Muscle layer of duodenum (tissue), 2 donors: ENCODE measurements around the gene KCNV2.

ENCODE experiments used
- H3K27ac ChIP-seq: one replicate; pipeline ENCODE4 v1.7.0; 2013; ENCODE audit warnings: mild to moderate bottlenecking, low read length
- H3K27me3 ChIP-seq: one replicate; pipeline ENCODE4 v1.7.0; 2013; ENCODE audit warnings: low read depth, mild to moderate bottlenecking, control low read depth, low read length
- H3K36me3 ChIP-seq, 2 donors: one replicate each; pipeline ENCODE4 v1.7.0; 2013; ENCODE audit warnings: low read length in 2 of 2, control low read depth in 1 of 2, mild to moderate bottlenecking in 1 of 2; ENCODE audit not compliant: insufficient read depth in 2 of 2, control insufficient read depth in 1 of 2
- H3K4me1 ChIP-seq, 2 donors: one replicate each; pipeline ENCODE4 v1.7.0; 2013; ENCODE audit warnings: low read length in 2 of 2, mild to moderate bottlenecking in 2 of 2, control low read depth in 1 of 2, moderate library complexity in 1 of 2; ENCODE audit not compliant: insufficient read depth in 2 of 2, control insufficient read depth in 1 of 2
- H3K4me3 ChIP-seq, 2 donors: one replicate each; pipeline ENCODE4 v1.7.0; 2013; ENCODE audit warnings: low read length in 2 of 2, low read depth in 1 of 2, mild to moderate bottlenecking in 1 of 2
- H3K9me3 ChIP-seq, 2 donors: one replicate each; pipeline ENCODE4 v1.7.0; 2013; ENCODE audit warnings: low read length in 2 of 2, control low read depth in 1 of 2, mild to moderate bottlenecking in 1 of 2; ENCODE audit not compliant: control insufficient read depth in 1 of 2
- donor health status: healthy.

The KCNV2 gene

DNA sequence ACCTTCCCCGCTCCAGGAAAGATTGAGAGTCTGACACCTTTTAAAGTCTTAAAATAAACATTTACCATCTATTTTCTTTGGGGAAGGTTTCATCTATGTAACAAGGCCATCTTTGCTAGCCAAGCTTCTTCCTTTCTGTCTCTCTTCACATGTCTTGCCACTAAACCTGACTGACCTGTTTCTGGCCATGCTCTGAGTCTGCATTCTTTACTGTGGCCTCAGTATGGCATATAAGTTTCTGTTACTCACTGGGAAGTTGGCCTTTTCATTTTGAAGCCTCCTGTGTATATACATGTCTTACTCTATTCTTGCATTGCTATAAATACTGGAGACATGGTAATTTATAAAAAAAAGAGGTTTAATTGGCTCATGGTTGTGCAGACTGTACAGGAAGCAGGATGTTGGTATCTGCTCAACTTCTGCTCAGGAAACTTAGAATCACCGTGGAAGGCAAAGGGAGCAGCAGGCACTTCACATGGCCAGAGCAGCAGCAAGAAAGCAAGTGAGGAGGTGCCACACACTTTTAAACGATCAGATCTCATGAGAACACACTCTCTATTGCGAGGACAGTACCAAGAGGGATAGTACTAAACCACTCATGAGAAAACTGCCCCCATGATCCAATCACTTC is 48.1 kb downstream of the KCNV2 start:
- H3K27ac ChIP-seq = no peak overlapping the region
- no peak overlapping the region for H3K4me3 ChIP-seq
- H3K9me3 ChIP-seq = no peaks in the 10 kb centered on the region
- H3K4me1 ChIP-seq = no peaks in the 10 kb centered on the region
- H3K36me3 ChIP-seq = peaks cover 0 to 16% of the 10 kb centered on the region in 2 donors
- H3K27me3 ChIP-seq = no peaks in the 10 kb centered on the region

GRCh38 chr9:2767800-2768677 is 50.7 kb downstream of the KCNV2 start:
- no peak overlapping the region for H3K4me3 ChIP-seq
- no peak overlapping the region for H3K27ac ChIP-seq
- no peaks in the 10 kb centered on the region for H3K4me1 ChIP-seq
- peaks cover 0 to 4% of the 10 kb centered on the region in 2 donors for H3K9me3 ChIP-seq
- no peaks in the 10 kb centered on the region for H3K27me3 ChIP-seq
- H3K36me3 ChIP-seq = peaks cover 5 to 21% of the 10 kb centered on the region in 2 donors

DNA sequence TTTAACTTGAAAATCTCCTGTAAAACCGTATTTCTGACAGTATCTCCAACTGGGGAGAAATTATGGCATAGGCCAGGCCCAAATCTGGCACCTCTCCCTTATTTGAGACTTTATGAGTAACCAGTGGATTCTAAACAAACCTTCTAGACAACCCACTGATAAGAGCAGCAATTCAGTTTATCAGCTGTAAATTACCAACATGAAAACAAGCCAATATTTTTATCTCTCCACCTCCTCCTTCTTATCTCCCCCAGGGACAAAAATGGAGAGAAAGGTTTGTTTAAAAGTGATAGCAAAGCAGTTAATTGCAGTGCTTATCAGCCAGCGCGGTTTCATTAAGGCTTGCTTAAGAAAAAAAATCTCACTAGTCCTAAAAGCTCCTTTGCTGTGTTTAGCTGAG is 53.8 kb downstream of the KCNV2 start:
- Histone ChIP-seq H3K9me3 (peaks cover 0 to 20% of the 10 kb centered on the region in 2 donors), H3K36me3 (peaks cover 6 to 49% of the 10 kb centered on the region in 2 donors), H3K27ac (no peak overlapping the region), H3K4me1 (no peaks in the 10 kb centered on the region), H3K4me3 (no peak overlapping the region), H3K27me3 (no peaks in the 10 kb centered on the region)

- Histone ChIP-seq H3K4me3 (no peak overlapping the region), H3K4me1 (no peaks in the 10 kb centered on the region), H3K27ac (no peak overlapping the region), H3K27me3 (no peaks in the 10 kb centered on the region), H3K9me3 (peaks cover 0 to 20% of the 10 kb centered on the region in 2 donors), H3K36me3 (peaks cover 6 to 54% of the 10 kb centered on the region in 2 donors)
These were observed 54.4 kb downstream of the KCNV2 start for GRCh38 chr9:2771661-2772060.

DNA sequence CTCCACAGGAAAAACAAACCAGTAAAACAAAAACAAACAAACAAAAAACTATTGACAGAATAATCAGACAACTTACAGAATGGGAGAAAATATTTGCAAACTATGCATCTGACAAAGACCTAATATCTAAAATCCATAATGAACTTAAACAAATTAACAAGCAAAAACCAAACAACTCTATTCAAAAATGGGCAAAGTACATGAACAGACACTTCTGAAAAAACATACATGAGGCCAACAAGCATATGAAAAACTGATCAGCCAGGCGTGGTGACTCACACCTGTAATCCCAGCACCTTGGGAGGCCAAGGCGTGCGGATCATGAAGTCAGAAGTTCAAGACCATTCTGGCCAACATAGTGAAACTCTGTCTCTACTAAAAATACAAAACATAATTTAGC is 60.1 kb downstream of the KCNV2 start:
- peaks cover 12 to 74% of the 10 kb centered on the region in 2 donors for H3K36me3 ChIP-seq
- H3K4me3 ChIP-seq = no peak overlapping the region

DNA sequence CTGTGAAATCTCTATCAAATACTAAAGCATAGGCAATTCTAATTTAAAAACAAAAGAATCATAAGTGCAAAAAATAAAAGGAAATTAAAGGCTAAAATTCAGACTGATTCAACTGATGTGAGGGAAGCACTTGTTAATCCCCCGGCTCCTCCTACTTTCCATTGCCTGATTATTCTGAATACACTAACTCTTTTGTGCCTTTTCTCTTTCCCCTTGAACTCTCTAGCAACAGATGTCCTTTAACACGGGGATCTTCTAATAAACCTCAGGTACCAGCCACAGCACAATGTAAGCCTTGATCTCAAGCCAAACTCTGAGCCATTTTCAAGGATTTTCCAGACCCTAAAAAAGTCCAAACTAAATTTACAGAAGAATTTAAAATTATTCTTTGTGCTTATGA is 61.5 kb downstream of the KCNV2 start:
- H3K27me3 ChIP-seq = no peaks in the 10 kb centered on the region
- H3K36me3 ChIP-seq = peaks cover 5 to 67% of the 10 kb centered on the region in 2 donors
- no peak overlapping the region for H3K27ac ChIP-seq
- H3K9me3 ChIP-seq = peaks cover 0 to 16% of the 10 kb centered on the region in 2 donors
- H3K4me3 ChIP-seq = no peak overlapping the region
- H3K4me1 ChIP-seq = no peaks in the 10 kb centered on the region

More for the DNA sequence above, 60.1 kb downstream of the KCNV2 start:
- H3K9me3 ChIP-seq = peaks cover 0 to 26% of the 10 kb centered on the region in 2 donors
- H3K27me3 ChIP-seq = no peaks in the 10 kb centered on the region
- no peak overlapping the region for H3K27ac ChIP-seq
- no peaks in the 10 kb centered on the region for H3K4me1 ChIP-seq
